HEK293T (cell line): ENCODE results near the gene SPATA31C2.
"Not testable (repeated sequence)": the region's sequence is repeated elsewhere in the genome, so short reads cannot be mapped to it uniquely, and the experiment has no call there.

Source experiments
- CTCF ChIA-PET: fragments of 350-600 bp; formaldehyde crosslinking; extraction: SDS; loops from one replicate; lab custom pipeline; 2021; ENCODE audit warnings: antibody characterized with exemption, inconsistent platforms; lab: Yijun Ruan, JAX
- POLR2A ChIA-PET: fragments of 350-600 bp; formaldehyde crosslinking; extraction: SDS; loops from one replicate; lab custom pipeline; 2020; ENCODE audit warnings: antibody characterized with exemption, inconsistent platforms; lab: Yijun Ruan, JAX
- DNase-seq: peaks from one replicate; pipeline ENCODE4 v3.0.0; 2012; ENCODE audit warnings: mixed read lengths; ENCODE audit errors: extremely low spot score
- ARNT ChIP-seq: fragments of 450-650 bp; IDR thresholded peaks from 2 replicates; pipeline ENCODE4 v1.6.1; 2017; ENCODE audit warnings: mild to moderate bottlenecking
- BHLHE40 ChIP-seq: fragments of 450-650 bp; IDR thresholded peaks from 2 replicates; pipeline ENCODE4 v1.6.1; 2016; ENCODE audit warnings: mild to moderate bottlenecking, moderate library complexity, borderline replicate concordance
- CTBP1 ChIP-seq: fragments of 450-650 bp; IDR thresholded peaks from 2 replicates; pipeline ENCODE4 v1.6.1; 2016; ENCODE audit warnings: borderline replicate concordance
- ELF4 ChIP-seq: fragments of 450-650 bp; IDR thresholded peaks from 2 replicates; pipeline ENCODE4 v1.6.1; 2017; ENCODE audit warnings: antibody characterized with exemption
- FOXA1 ChIP-seq: fragments of 450-650 bp; IDR thresholded peaks from 2 replicates; pipeline ENCODE4 v1.6.1; 2016; ENCODE audit warnings: mild to moderate bottlenecking
- FOXK2 ChIP-seq: fragments of 450-650 bp; IDR thresholded peaks from 2 replicates; pipeline ENCODE4 v1.6.1; 2016; ENCODE audit warnings: mild to moderate bottlenecking
- FOXM1 ChIP-seq: fragments of 450-650 bp; IDR thresholded peaks from 2 replicates; pipeline ENCODE4 v1.6.1; 2017; ENCODE audit warnings: mild to moderate bottlenecking, borderline replicate concordance
- HDGF ChIP-seq: fragments of 450-650 bp; IDR thresholded peaks from 2 replicates; pipeline ENCODE4 v1.6.1; 2017; ENCODE audit warnings: antibody characterized with exemption, borderline replicate concordance
- L3MBTL2 ChIP-seq: fragments of 450-650 bp; conservative IDR thresholded peaks from 2 replicates; pipeline ENCODE4 v1.6.1; 2016; ENCODE audit warnings: mild to moderate bottlenecking
- LEF1 ChIP-seq: fragments of 450-650 bp; IDR thresholded peaks from 2 replicates; pipeline ENCODE4 v1.6.1; 2017; ENCODE audit warnings: mild to moderate bottlenecking, borderline replicate concordance
- NFRKB ChIP-seq: fragments of 450-650 bp; IDR thresholded peaks from 2 replicates; pipeline ENCODE4 v1.6.1; 2016; ENCODE audit warnings: mild to moderate bottlenecking, moderate library complexity
- PKNOX1 ChIP-seq: fragments of 450-650 bp; IDR thresholded peaks from 2 replicates; pipeline ENCODE4 v1.6.1; 2016
- SP1 ChIP-seq: fragments of 450-650 bp; IDR thresholded peaks from 2 replicates; pipeline ENCODE4 v1.6.1; 2017
- SUZ12 ChIP-seq: fragments of 450-650 bp; IDR thresholded peaks from 2 replicates; pipeline ENCODE4 v1.6.1; 2016; ENCODE audit warnings: mild to moderate bottlenecking
- TARDBP ChIP-seq: fragments of 450-650 bp; IDR thresholded peaks from 2 replicates; pipeline ENCODE4 v1.6.1; 2016
- ZNF384 ChIP-seq: fragments of 450-650 bp; IDR thresholded peaks from 2 replicates; pipeline ENCODE4 v1.6.1; 2016

SPATA31C2 gene

DNA sequence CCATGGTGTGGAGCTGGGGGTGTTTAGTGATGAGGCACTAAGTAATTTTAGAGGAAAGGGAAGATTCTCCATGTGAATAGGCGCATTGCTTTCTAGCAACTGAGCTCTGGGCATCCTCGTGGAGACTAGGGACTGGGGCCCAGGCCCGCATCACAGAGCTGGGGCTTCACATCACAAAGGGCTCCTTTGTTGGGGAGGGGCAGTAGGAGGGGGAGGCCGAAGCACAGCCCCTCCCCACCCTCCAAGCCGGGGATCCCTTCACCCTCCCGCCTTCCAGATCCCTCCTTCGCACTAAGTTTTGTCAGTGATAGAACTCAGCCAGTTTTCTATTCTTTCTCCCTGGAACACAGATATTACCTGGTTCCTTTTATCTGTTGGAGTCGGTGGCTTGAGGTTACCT, at the start of gene SPATA31C2:
SPATA31C2 (minus strand) TSS at position 101 of the 400 bp plus-strand sequence; CDS start at position 72, 29 bp downstream.
- DNase-seq, CTCF ChIA-PET, POLR2A ChIA-PET: not testable (repeated sequence)

- TF ChIP-seq ARNT (no peak), ELF4 (no peak), CTBP1 (no peak), SP1 (no peak), L3MBTL2 (no peak), BHLHE40 (no peak), PKNOX1 (no peak), ZNF384 (no peak)
- CTCF ChIA-PET, result no interaction called here
- POLR2A ChIA-PET, result no interaction called here
- no peak for DNase-seq
These were observed 49.4 kb upstream of the SPATA31C2 start for GRCh38 chr9:88187631-88188030.

DNA sequence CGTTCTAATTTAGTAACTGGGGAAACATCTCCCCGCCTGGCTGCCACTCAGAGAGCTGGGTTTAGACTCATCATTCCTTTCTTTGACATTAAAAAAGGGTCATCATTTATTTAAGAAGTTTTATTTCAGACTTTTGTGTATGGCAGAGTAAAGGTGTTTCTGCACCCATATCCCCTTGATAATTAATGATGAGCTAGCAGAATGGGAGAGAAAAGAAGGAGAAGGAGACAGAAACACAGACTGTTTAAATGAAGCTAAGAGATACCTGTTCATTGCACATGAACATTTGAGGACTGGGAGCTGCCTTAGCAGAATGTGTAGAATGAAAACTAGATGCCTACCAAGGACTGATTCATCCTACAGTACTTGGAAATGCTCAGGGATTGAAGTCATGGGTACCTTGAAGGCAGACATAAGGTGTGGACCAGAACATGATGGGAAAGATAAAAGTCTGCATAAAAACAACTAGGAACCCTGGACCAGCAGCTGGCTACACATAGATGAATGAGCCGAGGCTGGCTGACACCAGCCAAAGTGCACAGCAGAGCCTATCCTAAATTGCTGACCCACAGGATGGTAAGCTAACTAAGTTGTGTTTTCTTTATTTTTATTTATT, 48.3 kb upstream of the SPATA31C2 start:
- DNase-seq, result no peak
- POLR2A ChIA-PET, result no interaction called here
- CTCF ChIA-PET, result no interaction called here
- TF ChIP-seq LEF1 (no peak), FOXM1 (no peak), FOXA1 (no peak), ARNT (no peak), HDGF (no peak), NFRKB (no peak), ELF4 (no peak), PKNOX1 (no peak), SUZ12 (no peak), ZNF384 (no peak), CTBP1 (no peak), L3MBTL2 (no peak), BHLHE40 (no peak), FOXK2 (no peak), SP1 (no peak), TARDBP (no peak)

DNA sequence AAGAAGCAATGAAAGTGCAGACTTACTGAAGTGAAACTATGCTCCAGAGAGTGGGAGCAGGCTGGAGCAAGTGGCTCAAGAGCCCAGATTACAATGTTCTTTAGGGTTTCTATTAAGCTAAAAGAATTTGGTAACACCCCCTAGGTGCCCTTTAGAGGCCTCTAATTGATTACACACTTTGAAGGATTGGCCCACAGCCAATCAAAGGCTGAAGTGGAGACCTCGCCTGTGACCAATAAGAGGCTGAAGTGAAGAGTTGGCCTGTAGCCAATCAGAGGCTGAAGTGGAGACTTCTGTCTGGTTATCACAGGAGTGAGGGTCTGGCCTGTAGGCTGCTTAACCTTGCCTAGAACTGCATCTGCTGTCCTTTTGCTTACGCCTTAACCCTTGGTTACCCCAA, 46.7 kb upstream of the SPATA31C2 start:
- POLR2A ChIA-PET, result no interaction called here
- CTCF ChIA-PET, result no interaction called here

DNA sequence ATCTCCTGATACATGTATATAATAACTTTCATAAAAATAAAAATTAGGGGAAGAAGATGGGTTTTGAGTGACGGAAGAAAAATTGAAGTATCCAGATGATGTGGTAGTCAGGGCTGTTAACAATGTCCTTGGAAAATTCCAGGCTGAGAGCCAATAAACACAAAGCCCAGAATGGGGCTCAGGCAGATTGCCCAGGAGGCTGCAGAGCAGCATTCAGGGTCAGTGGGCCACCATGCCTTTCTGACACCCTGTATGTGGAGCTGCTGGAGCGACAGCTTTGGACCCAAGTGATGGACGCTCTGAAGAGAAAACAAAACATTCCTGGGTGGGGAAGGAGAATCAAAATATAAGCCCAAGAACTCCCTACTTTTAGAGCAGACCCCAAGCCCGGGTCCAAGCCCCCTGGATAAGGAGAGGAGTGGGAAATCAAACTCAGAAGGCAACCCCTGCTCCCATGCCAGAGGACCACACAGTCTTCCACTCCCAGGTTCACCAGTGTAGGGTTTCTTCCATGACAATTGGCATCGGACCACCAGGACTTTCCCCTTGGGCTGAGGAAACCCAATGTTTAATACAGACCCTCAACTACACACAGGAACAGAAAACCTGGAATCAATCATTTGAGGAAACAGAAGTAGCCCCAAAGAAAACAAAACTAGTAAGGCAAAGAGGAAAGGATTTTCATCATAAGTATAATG, 45.7 kb upstream of the SPATA31C2 start:
- TF ChIP-seq FOXA1, result no peak
- no peak for TF ChIP-seq CTBP1
- no peak for TF ChIP-seq FOXK2
- no peak for TF ChIP-seq HDGF
- no peak for TF ChIP-seq SUZ12
- no peak for TF ChIP-seq L3MBTL2
- no peak for TF ChIP-seq BHLHE40
- ChIA-PET POLR2A (no interaction called here), CTCF (no interaction called here)
- DNase-seq, result no peak

More for the DNA sequence above, 46.7 kb upstream of the SPATA31C2 start:
- TF ChIP-seq PKNOX1 (no peak), NFRKB (no peak), FOXA1 (no peak), SUZ12 (no peak), L3MBTL2 (no peak)
- DNase-seq, result no peak

- DNase-seq, result no peak
- TF ChIP-seq ARNT (no peak), CTBP1 (no peak), NFRKB (no peak), SUZ12 (no peak), FOXA1 (no peak), FOXK2 (no peak), BHLHE40 (no peak)
- POLR2A ChIA-PET, result no interaction called here
- CTCF ChIA-PET, result no interaction called here
These were observed 44.2 kb upstream of the SPATA31C2 start for GRCh38 chr9:88182501-88182900.

GRCh38 chr9:88180081-88180765, 41.9 kb upstream of the SPATA31C2 start:
- TF ChIP-seq BHLHE40 (no peak), SUZ12 (no peak), LEF1 (no peak), ELF4 (no peak), PKNOX1 (no peak), ARNT (no peak)
- POLR2A ChIA-PET, result no interaction called here
- CTCF ChIA-PET, result no interaction called here
- no peak for DNase-seq
